ENCODE results near the gene VARS2. TPM values are rescaled to one million over a fixed set of nuclear protein-coding genes. Genes with fewer than 3 reads are reported as not detected.

VARS2 gene
- total RNA-seq, 1 experiment from 2014 or later: 68.2 TPM

- H3K4me3 Mint-ChIP-seq: no peak overlapping the region
These were observed 56.9 kb downstream of the VARS2 start for GRCh38 chr6:30970946-30971345.

More at GRCh38 chr6:30970946-30971345, 56.9 kb downstream of the VARS2 start:
- Histone ChIP-seq H2AK5ac (ENCODE audit: insufficient read length, low read length) (no peak overlapping the region), H3K9ac (ENCODE audit: extremely low read depth, insufficient read length, low read length) (no peak overlapping the region), H3K18ac (ENCODE audit: insufficient read length, low read depth, low read length) (no peak overlapping the region), H3K4ac (ENCODE audit: low read depth, low read length) (no peak overlapping the region), H2BK120ac (ENCODE audit: low read depth, low read length, poor library complexity, severe bottlenecking) (no peak overlapping the region), H3K79me2 (ENCODE audit: insufficient read depth, low read length) (no peaks in the 10 kb centered on the region), H4K8ac (replicated peaks; ENCODE audit: insufficient read length, low read depth, low read length) (no peak overlapping the region), H3K23ac (ENCODE audit: insufficient read length, low read depth, low read length) (no peak overlapping the region), H3K4me2 (ENCODE audit: insufficient read depth, insufficient read length, low read length) (no peak overlapping the region), H3K27me3 (ENCODE audit: insufficient read depth, low read length) (no peaks in the 10 kb centered on the region), H2BK20ac (ENCODE audit: low read depth, low read length, poor library complexity, severe bottlenecking) (no peak overlapping the region), H4K20me1 (ENCODE audit: control insufficient read depth, insufficient read depth, insufficient read length) (no peaks in the 10 kb centered on the region), H3K23me2 (ENCODE audit: insufficient read length, low read depth, low read length, poor library complexity, severe bottlenecking) (no peaks in the 10 kb centered on the region), H2BK12ac (ENCODE audit: insufficient read length, low read depth, low read length) (no peak overlapping the region), H3K14ac (ENCODE audit: insufficient read depth, low read length) (no peak overlapping the region), H3K9me3 (ENCODE audit: control insufficient read depth, low read depth, low read length) (no peaks in the 10 kb centered on the region), H3K79me1 (ENCODE audit: insufficient read depth, low read depth, low read length, poor library complexity, severe bottlenecking) (no peaks in the 10 kb centered on the region), H4K91ac (ENCODE audit: insufficient read length, low read depth, low read length) (no peak overlapping the region), H3T11ph (ENCODE audit: low read length) (no peak overlapping the region), H4K5ac (ENCODE audit: insufficient read length, low read depth, low read length) (no peak overlapping the region), H3K56ac (ENCODE audit: insufficient read length, low read depth, low read length) (no peak overlapping the region), H2BK5ac (ENCODE audit: insufficient read length, low read length) (no peak overlapping the region), H2BK15ac (ENCODE audit: low read depth, low read length) (no peak overlapping the region), H3K27ac (ENCODE audit: insufficient read length, low read depth, low read length) (no peak overlapping the region), H3K4me1 (ENCODE audit: insufficient read depth, low read length) (no peaks in the 10 kb centered on the region; the same call in 1 of the 2 replicates), H2AFZ (ENCODE audit: low read length) (no peak overlapping the region)
- no CpG with 5 or more reads among the region's 5 CpGs for WGBS (ENCODE audit: extremely low coverage, insufficient read length, low lambda C conversion rate)
- H3K4me1 Mint-ChIP-seq: peaks cover 9 to 11% of the 10 kb centered on the region in 2 experiments
- H3K9me3 Mint-ChIP-seq: no peaks in the 10 kb centered on the region
- peaks cover 6% of the 10 kb centered on the region for H3K27me3 Mint-ChIP-seq (ENCODE audit: low read depth)
- no peak for TF ChIP-seq CTCF (conservative IDR thresholded peaks at IDR 0.05)
- no peak overlapping the region for H3K27ac Mint-ChIP-seq
- no peak for DNase-seq
- no peaks in the 10 kb centered on the region for H3K36me3 Mint-ChIP-seq (ENCODE audit: insufficient read depth in 1 of 3, low read depth in 3 of 3)
